Caco-2 (cell line): ENCODE results near the gene SNAP29. TPM values are rescaled to one million over a fixed set of nuclear protein-coding genes. Genes with fewer than 3 reads are reported as not detected.
"Not testable (repeated sequence)": the region's sequence is repeated elsewhere in the genome, so short reads cannot be mapped to it uniquely, and the experiment has no call there.

Experiments
- BruUV-seq: library from RNA; stranded (reverse); fragments of 400-500 nt; replicated peaks from 2 replicates; lab custom pipeline; 2021; lab: Mats Ljungman, UMichigan
- CTCF ChIA-PET: fragments of 300-600 bp; sonication (Branson Sonifier 250); formaldehyde crosslinking; loops from one replicate; lab custom pipeline; 2022; ENCODE audit warnings: antibody characterized with exemption; lab: Charles Lee
- POLR2A ChIA-PET: fragments of 300-600 bp; sonication (Branson Sonifier 250); formaldehyde crosslinking; loops from one replicate; lab custom pipeline; 2022; ENCODE audit warnings: antibody characterized with exemption; lab: Charles Lee
- DNase-seq, 2 experiments: peaks; one replicate each; pipeline versions ENCODE4 v3.0.0 to v3.0.0-alpha.2; 2020 to 2022
- H3K27me3 ChIP-seq: replicated peaks from 2 replicates; pipeline ENCODE4 v1.6.0; 2011; ENCODE audit warnings: low read length; ENCODE audit not compliant: control insufficient read depth, insufficient read depth
- H3K36me3 ChIP-seq: 2 replicates; pipeline ENCODE4 v1.5.1; 2011; ENCODE audit warnings: low read length; ENCODE audit not compliant: control insufficient read depth, insufficient read depth
- H3K4me1 ChIP-seq: fragments of 250-450 bp; sonication (Bioruptor Pico); 2 replicates; pipeline ENCODE4 v1.5.1; 2020; ENCODE audit warnings: mild to moderate bottlenecking
- H3K4me3 ChIP-seq: 2 replicates; pipeline ENCODE4 v1.5.1; 2011; ENCODE audit warnings: low read depth, mild to moderate bottlenecking, control low read depth, low read length
- H3K9me3 ChIP-seq: fragments of 250-450 bp; sonication (Bioruptor Pico); 2 replicates; pipeline ENCODE4 v1.5.1; 2020; ENCODE audit warnings: mild to moderate bottlenecking, moderate library complexity
- H3K27ac Mint-ChIP-seq: one replicate; pipeline ENCODE4 v1.8.0; 2022; ENCODE audit warnings: mixed read lengths; ENCODE audit not compliant: unreplicated experiment
- H3K27me3 Mint-ChIP-seq: one replicate; pipeline ENCODE4 v1.8.0; 2022; ENCODE audit warnings: mixed read lengths; ENCODE audit not compliant: insufficient read depth, unreplicated experiment
- H3K36me3 Mint-ChIP-seq: one replicate; pipeline ENCODE4 v1.8.0; 2022; ENCODE audit warnings: mild to moderate bottlenecking, mixed read lengths; ENCODE audit not compliant: insufficient read depth, unreplicated experiment
- H3K4me1 Mint-ChIP-seq: one replicate; pipeline ENCODE4 v1.8.0; 2022; ENCODE audit warnings: low read depth, mixed read lengths; ENCODE audit not compliant: unreplicated experiment
- H3K4me3 Mint-ChIP-seq: one replicate; pipeline ENCODE4 v1.8.0; 2022; ENCODE audit warnings: mild to moderate bottlenecking, moderate library complexity, mixed read lengths; ENCODE audit not compliant: unreplicated experiment
- H3K9me3 Mint-ChIP-seq: one replicate; pipeline ENCODE4 v1.8.0; 2022; ENCODE audit warnings: mixed read lengths; ENCODE audit not compliant: unreplicated experiment
- intact Hi-C: fragments of 100-400 bp; cut with micrococcal nuclease; formaldehyde crosslinking; loops from one replicate; pipeline ENCODE4 v1.10.0; 2022; ENCODE audit not compliant: unreplicated experiment
- total RNA-seq: library from RNA; stranded (reverse); gene quantifications from 2 replicates; pipeline ENCODE4 v1.2.3, GENCODE V29; 2022
- TF ChIP-seq, protein P1 (sequence below), 2 experiments: fragments of 200-600 bp in 1 of 2; IDR thresholded peaks; 1 replicate in 1 of 2; 2 replicates in 1 of 2; pipeline versions ENCODE4 v1.5.1 to v1.8.0; 2011 to 2022; ENCODE audit warnings: antibody characterized with exemption in 1 of 2, control low read depth in 1 of 2, inconsistent platforms in 1 of 2, low read depth in 1 of 2, low read length in 1 of 2, mild to moderate bottlenecking in 1 of 2, moderate library complexity in 1 of 2; ENCODE audit not compliant: insufficient read depth in 1 of 2, severe bottlenecking in 1 of 2, unreplicated experiment in 1 of 2

SNAP29 gene
- total RNA-seq, 1 experiment from 2014 or later: 26.2 TPM

DNA sequence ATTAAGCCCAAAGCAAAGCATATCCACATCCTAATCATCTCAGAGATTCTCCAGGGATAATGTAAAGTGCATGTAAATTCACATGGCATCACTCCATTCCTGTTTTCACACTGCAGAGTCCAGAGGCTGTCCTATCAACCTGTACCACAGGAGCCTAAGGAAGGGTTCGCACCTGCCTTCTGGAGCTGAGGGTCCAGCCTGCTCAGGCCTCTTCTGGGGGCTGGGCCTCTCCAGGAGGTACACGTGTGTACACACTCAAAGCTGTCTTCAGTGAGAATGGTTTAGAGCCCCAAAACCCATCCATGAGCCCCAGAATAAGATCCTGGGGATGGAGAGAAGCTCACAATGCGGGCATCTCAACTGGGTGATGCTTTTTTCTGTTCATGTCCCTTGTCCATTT lies 24.1 kb upstream of the SNAP29 start:
- Histone ChIP-seq H3K9me3 (no peaks in the 10 kb centered on the region), H3K4me3 (no peak overlapping the region), H3K27me3 (no peaks in the 10 kb centered on the region), H3K4me1 (no peaks in the 10 kb centered on the region; the same call in 1 of the 2 replicates), H3K36me3 (0 out of 2 replicates have a peak, but pooled peaks cover 1% of the 10 kb centered on the region)
- no peaks in the 10 kb centered on the region for H3K9me3 Mint-ChIP-seq
- H3K36me3 Mint-ChIP-seq: peaks cover 33% of the 10 kb centered on the region
- POLR2A ChIA-PET: no interaction called here
- BruUV-seq: no TSS peak
- no peak for DNase-seq
- CTCF ChIA-PET: no interaction called here
- TF ChIP-seq, protein P1, sequence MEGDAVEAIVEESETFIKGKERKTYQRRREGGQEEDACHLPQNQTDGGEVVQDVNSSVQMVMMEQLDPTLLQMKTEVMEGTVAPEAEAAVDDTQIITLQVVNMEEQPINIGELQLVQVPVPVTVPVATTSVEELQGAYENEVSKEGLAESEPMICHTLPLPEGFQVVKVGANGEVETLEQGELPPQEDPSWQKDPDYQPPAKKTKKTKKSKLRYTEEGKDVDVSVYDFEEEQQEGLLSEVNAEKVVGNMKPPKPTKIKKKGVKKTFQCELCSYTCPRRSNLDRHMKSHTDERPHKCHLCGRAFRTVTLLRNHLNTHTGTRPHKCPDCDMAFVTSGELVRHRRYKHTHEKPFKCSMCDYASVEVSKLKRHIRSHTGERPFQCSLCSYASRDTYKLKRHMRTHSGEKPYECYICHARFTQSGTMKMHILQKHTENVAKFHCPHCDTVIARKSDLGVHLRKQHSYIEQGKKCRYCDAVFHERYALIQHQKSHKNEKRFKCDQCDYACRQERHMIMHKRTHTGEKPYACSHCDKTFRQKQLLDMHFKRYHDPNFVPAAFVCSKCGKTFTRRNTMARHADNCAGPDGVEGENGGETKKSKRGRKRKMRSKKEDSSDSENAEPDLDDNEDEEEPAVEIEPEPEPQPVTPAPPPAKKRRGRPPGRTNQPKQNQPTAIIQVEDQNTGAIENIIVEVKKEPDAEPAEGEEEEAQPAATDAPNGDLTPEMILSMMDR (IDR thresholded peaks at IDR 0.05; ENCODE audit: insufficient read depth in 1 of 2, low read depth in 1 of 2, low read length in 1 of 2, severe bottlenecking in 1 of 2, unreplicated experiment in 1 of 2): no peak
- intact Hi-C loops: no loop called here
- H3K4me3 Mint-ChIP-seq: no peak overlapping the region
- no peaks in the 10 kb centered on the region for H3K27me3 Mint-ChIP-seq
- H3K27ac Mint-ChIP-seq: no peak overlapping the region
- peaks cover under 1% of the 10 kb centered on the region for H3K4me1 Mint-ChIP-seq

GRCh38 chr22:20836987-20837823 lies 21.6 kb upstream of the SNAP29 start:
- Mint-ChIP-seq H3K27me3 (no peaks in the 10 kb centered on the region), H3K4me3 (no peak overlapping the region), H3K9me3 (no peaks in the 10 kb centered on the region), H3K27ac (no peak overlapping the region), H3K4me1 (peaks cover 11% of the 10 kb centered on the region), H3K36me3 (peaks cover 19% of the 10 kb centered on the region)
- Histone ChIP-seq H3K36me3 (0 out of 2 replicates have a peak, but pooled peaks cover 1% of the 10 kb centered on the region), H3K4me1 (peaks cover 21% of the 10 kb centered on the region), H3K4me3 (no peak overlapping the region), H3K27me3 (no peaks in the 10 kb centered on the region), H3K9me3 (no peaks in the 10 kb centered on the region)
- ChIA-PET CTCF (no interaction called here), POLR2A (no interaction called here)
- intact Hi-C loops: no loop called here
- BruUV-seq: no TSS peak
- TF ChIP-seq, protein P1 (IDR thresholded peaks at IDR 0.05; ENCODE audit: insufficient read depth in 1 of 2, low read depth in 1 of 2, low read length in 1 of 2, severe bottlenecking in 1 of 2, unreplicated experiment in 1 of 2): no peak
- no peak for DNase-seq

- intact Hi-C loops, H3K9me3 Mint-ChIP-seq, H3K4me3 Mint-ChIP-seq, POLR2A ChIA-PET, H3K27me3 ChIP-seq, DNase-seq, H3K36me3 ChIP-seq, H3K36me3 Mint-ChIP-seq, H3K9me3 ChIP-seq, H3K27me3 Mint-ChIP-seq, CTCF ChIA-PET, H3K27ac Mint-ChIP-seq, H3K4me3 ChIP-seq, BruUV-seq: not testable (repeated sequence)
- peaks cover 35% of the 10 kb centered on the region for H3K4me1 ChIP-seq
- H3K4me1 Mint-ChIP-seq: peaks cover 22% of the 10 kb centered on the region
Measured at GRCh38 chr22:20839354-20839753, 19.5 kb upstream of the SNAP29 start.
